IPS-NIHi11 (cell line): ENCODE data around the gene JADE2.
"Not testable (repeated sequence)": the region's sequence is repeated elsewhere in the genome, so short reads cannot be mapped to it uniquely, and the experiment has no call there.

Experiments
- DNase-seq: peaks from one replicate; pipeline ENCODE4 v3.0.0; 2012; ENCODE audit warnings: mixed read lengths, low spot score

Gene JADE2

GRCh38 chr5:134552301-134552700 is 26.8 kb downstream of the JADE2 start:
- no peak for DNase-seq

- DNase-seq = not testable (repeated sequence)
Measured at GRCh38 chr5:134552716-134553115, 27.2 kb downstream of the JADE2 start.

DNA sequence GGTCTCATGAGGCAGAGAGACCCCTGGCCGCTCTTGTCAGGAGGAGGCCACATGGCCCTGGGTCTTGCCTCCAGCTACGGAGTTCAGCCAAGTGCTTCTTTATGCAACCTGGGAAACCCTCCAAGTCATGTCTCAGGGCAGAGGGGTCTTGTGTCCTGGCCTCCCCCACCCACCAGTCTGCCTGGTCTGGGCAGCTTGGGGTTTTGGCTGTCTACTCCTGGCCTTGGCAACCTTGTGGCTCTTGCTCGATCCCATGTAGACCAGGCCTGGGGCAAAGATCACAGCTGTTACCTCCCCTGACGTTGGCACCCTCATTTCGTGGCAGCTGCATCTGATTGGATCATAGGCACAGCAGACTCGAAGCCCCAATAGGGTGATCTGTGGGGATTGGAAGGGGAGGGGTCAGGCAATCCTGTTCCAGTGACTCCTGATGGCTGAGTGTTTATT is 28.4 kb downstream of the JADE2 start:
- DNase-seq = no peak

DNA sequence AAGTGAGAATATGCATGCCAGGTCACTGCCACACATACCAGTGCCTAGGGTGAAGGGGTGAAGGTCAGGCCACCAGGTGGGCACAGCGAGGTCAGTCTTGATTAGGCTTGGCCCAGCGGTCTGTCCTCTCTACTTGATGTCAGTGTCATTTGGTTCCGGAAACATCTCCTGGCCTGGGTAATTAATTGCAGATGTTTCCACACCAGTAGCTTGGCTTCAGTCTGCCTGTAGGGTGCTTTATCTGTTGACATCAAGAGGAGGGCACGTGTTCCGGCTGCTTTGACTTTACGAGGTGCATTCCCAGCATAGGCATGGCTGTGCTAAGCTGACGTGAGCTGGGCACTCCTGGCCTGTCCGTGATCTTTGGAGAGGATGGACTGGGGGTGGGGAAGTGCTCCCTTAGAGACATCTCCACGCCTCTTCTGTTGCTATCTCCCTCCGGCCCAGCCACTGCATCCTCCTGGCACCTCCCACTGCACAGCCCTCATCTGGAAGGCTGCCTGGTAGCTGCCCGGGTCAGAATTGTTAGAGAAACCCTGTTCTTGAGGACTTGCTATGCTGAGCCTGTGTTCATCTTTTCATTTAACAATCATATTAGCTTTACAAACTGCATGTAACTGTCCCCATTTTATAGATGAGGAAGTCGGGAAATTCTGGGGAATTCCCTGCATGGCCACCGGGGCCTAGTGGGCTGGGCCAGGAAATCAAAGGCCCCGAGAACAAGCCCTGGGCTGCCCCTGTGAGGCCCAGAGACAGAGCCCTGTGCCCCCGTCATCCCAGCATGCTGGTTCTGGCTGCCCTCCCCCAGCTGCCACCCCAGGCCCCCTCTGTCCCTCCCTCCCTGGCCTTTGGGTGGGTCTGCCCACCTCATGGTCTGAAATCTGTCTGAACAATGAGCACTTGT is 29.1 kb downstream of the JADE2 start:
- DNase-seq = peak; percentile 43

GRCh38 chr5:134555223-134555889 is 29.9 kb downstream of the JADE2 start:
- DNase-seq = no peak

- peak; percentile 75 for DNase-seq
Measured at GRCh38 chr5:134555890-134556311, 30.4 kb downstream of the JADE2 start.

- not testable (repeated sequence) for DNase-seq
Measured at GRCh38 chr5:134556588-134556987, 31.1 kb downstream of the JADE2 start.

GRCh38 chr5:134556994-134557393 is 31.5 kb downstream of the JADE2 start:
- DNase-seq = no peak

GRCh38 chr5:134559672-134560071 is 34.2 kb downstream of the JADE2 start:
- DNase-seq = no peak

- no peak for DNase-seq
Measured at GRCh38 chr5:134560698-134561097, 35.2 kb downstream of the JADE2 start.

DNA sequence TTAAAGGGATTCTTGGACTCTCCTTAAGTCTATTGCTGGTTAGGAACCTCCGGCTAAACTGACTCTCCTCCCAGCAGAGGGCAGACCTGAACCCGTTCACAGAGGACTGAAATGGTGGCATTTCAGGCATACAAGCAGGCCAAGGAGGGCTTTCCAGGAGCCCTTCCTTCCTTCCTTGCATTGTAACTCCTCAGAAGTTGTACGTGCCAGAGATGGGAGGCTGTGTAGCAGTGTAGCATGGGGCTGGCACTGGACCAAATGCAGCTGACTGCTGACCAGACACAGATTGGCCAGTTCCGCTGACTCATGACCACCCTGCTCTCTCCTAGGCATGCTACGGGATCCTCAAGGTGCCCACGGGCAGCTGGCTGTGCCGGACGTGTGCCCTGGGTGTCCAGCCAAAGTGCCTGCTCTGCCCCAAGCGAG is 36.4 kb downstream of the JADE2 start:
- peak; percentile 61 for DNase-seq

DNA sequence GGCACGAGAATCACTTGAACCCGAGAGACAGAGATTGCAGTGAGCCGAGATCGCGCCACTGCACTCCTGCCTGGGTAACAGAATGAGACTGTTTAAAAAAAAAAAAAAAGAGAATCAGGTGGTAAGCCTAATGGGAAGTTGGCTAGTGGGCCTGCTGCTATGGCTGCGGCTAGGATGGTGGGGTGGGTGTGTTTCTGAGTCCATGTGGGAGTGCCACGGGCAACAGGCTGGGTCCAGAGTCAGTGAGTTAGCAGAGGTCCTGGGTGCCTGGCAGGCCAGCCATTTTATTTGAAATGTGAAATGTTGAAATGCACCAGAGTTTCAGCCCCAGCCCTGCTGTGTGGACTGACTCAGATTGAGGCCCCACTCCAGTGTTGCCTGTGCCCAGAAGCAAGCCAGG is 37.8 kb downstream of the JADE2 start:
- no peak for DNase-seq

DNA sequence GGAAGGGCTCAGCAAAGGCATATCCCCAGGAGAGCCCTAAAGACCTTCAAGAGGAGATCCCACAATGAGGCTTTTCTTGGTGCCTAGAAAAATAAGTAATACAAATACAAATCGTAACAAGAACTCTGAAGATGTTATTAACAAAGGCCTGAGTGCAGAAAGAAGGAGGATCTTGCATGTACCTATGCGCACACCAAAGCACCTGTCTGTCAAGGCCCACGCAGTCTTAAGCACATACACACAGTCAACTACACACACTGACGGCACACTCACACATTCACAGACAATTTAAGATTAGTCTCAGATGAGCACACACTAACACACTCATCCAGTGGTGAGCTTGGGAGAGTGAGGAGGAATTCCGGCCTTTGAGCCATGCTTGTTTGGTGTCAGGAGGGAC is 38.5 kb downstream of the JADE2 start:
- DNase-seq = no peak

DNA sequence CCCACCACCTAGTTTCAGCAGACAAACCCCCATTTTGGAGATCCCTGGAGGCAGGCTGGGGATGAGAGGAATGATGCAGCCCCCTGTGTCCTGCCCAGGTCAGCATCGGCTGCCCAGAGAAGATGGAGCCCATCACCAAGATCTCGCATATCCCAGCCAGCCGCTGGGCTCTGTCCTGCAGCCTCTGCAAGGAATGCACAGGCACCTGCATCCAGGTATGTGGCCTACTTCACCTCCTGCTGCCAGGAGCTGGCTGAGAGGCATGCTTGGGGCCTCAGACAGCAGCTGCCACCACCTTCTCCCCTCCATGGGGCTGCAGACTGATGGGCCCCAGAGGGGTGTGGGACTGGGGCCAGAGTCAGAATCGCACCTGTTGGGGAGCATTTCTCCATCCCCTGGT is 38.9 kb downstream of the JADE2 start:
- no peak for DNase-seq

GRCh38 chr5:134565791-134566740 is 40.6 kb downstream of the JADE2 start:
- DNase-seq = no peak

- no peak for DNase-seq
Measured at GRCh38 chr5:134566741-134567221, 41.3 kb downstream of the JADE2 start.

GRCh38 chr5:134567641-134568336 is 42.3 kb downstream of the JADE2 start:
- DNase-seq = no peak

GRCh38 chr5:134568337-134568700 is 42.8 kb downstream of the JADE2 start:
- no peak for DNase-seq

DNA sequence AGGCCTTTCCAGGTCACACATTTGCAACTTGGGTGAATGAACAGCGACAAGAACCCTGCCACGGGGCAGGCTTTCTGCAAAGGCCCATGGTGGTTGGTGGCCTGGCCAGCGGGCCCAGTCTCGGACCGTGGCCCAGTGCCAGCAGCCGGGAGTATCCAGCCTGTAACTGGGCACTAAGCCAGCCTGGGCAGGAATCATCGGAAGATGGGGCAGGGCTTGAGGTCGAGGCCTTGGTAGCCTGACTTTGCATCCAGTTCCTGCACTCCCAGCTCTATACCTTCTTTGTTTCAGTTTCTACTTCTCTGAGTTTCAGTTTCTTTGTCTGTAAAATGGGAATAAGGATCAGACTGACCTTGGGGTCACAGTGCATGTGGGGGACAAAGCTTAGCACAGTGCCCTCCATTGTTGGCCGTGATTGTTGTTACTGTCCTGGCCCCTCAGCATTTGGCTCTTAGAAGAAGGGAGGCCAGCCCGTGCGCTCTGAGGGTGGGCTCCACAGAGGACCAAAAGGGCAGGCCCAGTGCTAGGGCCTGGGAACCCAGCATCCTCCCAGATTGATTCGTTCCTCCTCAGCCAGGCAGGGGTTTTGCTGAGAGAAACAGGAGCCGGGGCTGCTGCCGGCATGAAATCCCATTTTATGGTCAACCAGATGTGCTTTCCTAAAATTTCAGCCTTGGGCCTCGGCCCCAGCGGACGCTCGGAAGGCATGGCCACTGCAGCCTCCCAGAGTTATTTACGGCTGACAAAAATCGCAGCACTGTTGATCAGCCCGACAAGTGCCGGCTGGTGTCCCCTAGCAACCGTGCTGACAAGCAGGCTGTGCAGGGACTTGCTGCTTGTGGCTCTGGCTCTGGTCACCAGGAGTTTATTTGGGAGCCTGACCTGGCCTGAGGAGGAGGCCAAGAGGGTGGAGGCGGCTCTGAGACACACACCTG is 43.6 kb downstream of the JADE2 start:
- DNase-seq = peak; percentile 45

- no peak for DNase-seq
Measured at GRCh38 chr5:134569758-134570364, 44.4 kb downstream of the JADE2 start.
